Hepatocyte (in vitro differentiated cells): Measurements from ENCODE around the gene RNF182. TPM values are rescaled to one million over a fixed set of nuclear protein-coding genes. Genes with fewer than 3 reads are reported as not detected.

Experiments
- DNase-seq: peaks from one replicate; pipeline ENCODE4 v3.0.0-alpha.2; 2016; ENCODE audit warnings: low spot score
- H2AFZ ChIP-seq: fragments of 200-600 bp; sonication (generic); 2 replicates; pipeline ENCODE4 v1.6.0; 2016; ENCODE audit warnings: antibody characterized with exemption, mild to moderate bottlenecking
- H3K27ac ChIP-seq: fragments of 200-600 bp; sonication (generic); 2 replicates; pipeline ENCODE4 v1.5.1; 2016; ENCODE audit warnings: mild to moderate bottlenecking
- H3K27me3 ChIP-seq: fragments of 200-600 bp; sonication (generic); 2 replicates; pipeline ENCODE4 v1.6.1; 2016
- H3K36me3 ChIP-seq: fragments of 200-600 bp; sonication (generic); replicated peaks from 2 replicates; pipeline ENCODE4 v1.5.1; 2016; ENCODE audit warnings: low read depth; ENCODE audit not compliant: insufficient read depth
- H3K4me1 ChIP-seq: fragments of 200-600 bp; sonication (generic); 2 replicates; pipeline ENCODE4 v1.5.1; 2016; ENCODE audit warnings: mild to moderate bottlenecking, moderate library complexity; ENCODE audit not compliant: insufficient read depth
- H3K4me2 ChIP-seq: fragments of 200-600 bp; sonication (generic); 2 replicates; pipeline ENCODE4 v1.6.0; 2016
- H3K4me3 ChIP-seq: fragments of 200-600 bp; sonication (generic); 2 replicates; pipeline ENCODE4 v1.5.1; 2016; ENCODE audit warnings: mild to moderate bottlenecking
- H3K79me2 ChIP-seq: fragments of 200-600 bp; sonication (generic); 2 replicates; pipeline ENCODE4 v1.6.0; 2017; ENCODE audit warnings: mild to moderate bottlenecking
- H3K9me2 ChIP-seq: fragments of 200-600 bp; sonication (generic); replicated peaks from 2 replicates; pipeline ENCODE4 v1.6.0; 2017; ENCODE audit warnings: mild to moderate bottlenecking; ENCODE audit not compliant: insufficient read depth
- H3K9me3 ChIP-seq: fragments of 200-600 bp; sonication (generic); 2 replicates; pipeline ENCODE4 v1.5.1; 2016; ENCODE audit warnings: low read depth, mild to moderate bottlenecking
- H4K20me1 ChIP-seq: fragments of 200-600 bp; sonication (generic); 2 replicates; pipeline ENCODE4 v1.6.0; 2016; ENCODE audit warnings: mild to moderate bottlenecking; ENCODE audit not compliant: insufficient read depth, poor library complexity, severe bottlenecking
- CTCF ChIP-seq: fragments of 200-600 bp; sonication (generic); IDR thresholded peaks from 2 replicates; pipeline ENCODE4 v1.5.1; 2016; ENCODE audit warnings: antibody characterized with exemption, mild to moderate bottlenecking; ENCODE audit not compliant: poor library complexity
- EZH2 ChIP-seq: fragments of 200-600 bp; sonication (generic); IDR thresholded peaks from 2 replicates; pipeline ENCODE4 v1.6.1; 2016; ENCODE audit warnings: antibody characterized with exemption, mild to moderate bottlenecking, borderline replicate concordance
- EZH2phosphoT487 ChIP-seq: fragments of 200-600 bp; sonication (generic); IDR thresholded peaks from one replicate; pipeline ENCODE4 v1.6.1; 2018; ENCODE audit warnings: antibody characterized with exemption, mild to moderate bottlenecking, low read depth, moderate library complexity; ENCODE audit not compliant: unreplicated experiment, severe bottlenecking
- WGBS: methylation state at CpG from one replicate; pipeline ENCODE4 v1.1.6; 2016; ENCODE audit warnings: low lambda C conversion rate; ENCODE audit errors: missing lambda C conversion rate; 5-methylcytosine and 5-hydroxymethylcytosine counted together
- polyA plus RNA-seq: library from polyadenylated mRNA; unstranded; fragments of >200 nt; fragmentation: Nextera tagmentation; extraction: Ambion mirVana; gene quantifications from 2 replicates; pipeline ENCODE4 v1.2.1, GENCODE V29; 2016
- total RNA-seq: library from RNA; depleted of rRNA; stranded (reverse); fragments of >200 nt; gene quantifications from 2 replicates; pipeline ENCODE4 v1.2.3, GENCODE V29; 2014

RNF182 gene
- total and polyA plus RNA-seq, 2 experiments from 2014 or later = 2.0 TPM; not detected in 1

- TF ChIP-seq CTCF (no peak), EZH2 (no peak), EZH2phosphoT487 (no peak)
- Histone ChIP-seq H3K27me3 (no peaks in the 10 kb centered on the region), H3K9me2 (no peaks in the 10 kb centered on the region), H4K20me1 (no peaks in the 10 kb centered on the region), H3K36me3 (no peaks in the 10 kb centered on the region), H3K79me2 (no peaks in the 10 kb centered on the region), H2AFZ (no peak overlapping the region), H3K9me3 (no peaks in the 10 kb centered on the region), H3K27ac (no peak overlapping the region), H3K4me3 (no peak overlapping the region), H3K4me2 (no peak overlapping the region), H3K4me1 (no peaks in the 10 kb centered on the region)
- WGBS = 83% methylated on average over 5 of the region's 5 CpGs
- DNase-seq = no peak
Observed at GRCh38 chr6:13992417-13993055, 67.8 kb downstream of the RNF182 start.

DNA sequence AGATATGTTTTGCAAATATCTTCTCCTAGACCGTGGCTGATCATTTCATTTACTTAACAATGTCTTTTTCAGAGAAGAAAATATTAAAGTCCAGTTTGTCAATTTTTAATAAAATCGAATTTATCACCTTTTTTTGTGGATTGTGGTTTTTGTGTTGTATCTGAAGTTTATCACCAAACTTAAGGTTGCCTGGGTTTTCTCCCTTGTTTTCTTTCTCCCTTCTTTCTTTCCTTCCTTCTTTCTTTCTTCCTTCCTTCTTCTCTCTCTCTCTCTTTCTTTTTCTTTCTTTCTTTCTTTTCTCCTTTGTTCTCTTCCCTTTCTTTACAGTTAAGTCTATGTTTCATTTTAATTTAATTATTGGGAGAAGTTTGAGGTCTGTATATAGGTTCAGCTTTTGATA, 68.7 kb downstream of the RNF182 start:
- Histone ChIP-seq H3K79me2 (no peaks in the 10 kb centered on the region), H3K9me3 (no peaks in the 10 kb centered on the region), H3K4me3 (no peak overlapping the region), H3K27ac (no peak overlapping the region), H3K27me3 (no peaks in the 10 kb centered on the region), H2AFZ (no peak overlapping the region), H3K36me3 (no peaks in the 10 kb centered on the region), H3K9me2 (no peaks in the 10 kb centered on the region), H4K20me1 (no peaks in the 10 kb centered on the region), H3K4me1 (no peaks in the 10 kb centered on the region), H3K4me2 (no peak overlapping the region)
- no peak for DNase-seq
- TF ChIP-seq EZH2 = no peak
- TF ChIP-seq EZH2phosphoT487 = no peak
- TF ChIP-seq CTCF = no peak
- WGBS = 83% methylated on average over 2 of the region's 2 CpGs

- TF ChIP-seq EZH2phosphoT487 (no peak), EZH2 (no peak), CTCF (no peak)
- DNase-seq = no peak
- H3K9me3 ChIP-seq = no peaks in the 10 kb centered on the region
- H3K79me2 ChIP-seq = no peaks in the 10 kb centered on the region
- H3K4me2 ChIP-seq = no peak overlapping the region
- no peak overlapping the region for H3K27ac ChIP-seq
- no peak overlapping the region for H2AFZ ChIP-seq
- H3K4me3 ChIP-seq = no peak overlapping the region
- H3K36me3 ChIP-seq = no peaks in the 10 kb centered on the region
- no peaks in the 10 kb centered on the region for H3K4me1 ChIP-seq
- no peaks in the 10 kb centered on the region for H4K20me1 ChIP-seq
- no peaks in the 10 kb centered on the region for H3K9me2 ChIP-seq
- 82% methylated on average over 3 of the region's 3 CpGs for WGBS
- no peaks in the 10 kb centered on the region for H3K27me3 ChIP-seq
Observed at GRCh38 chr6:13998356-13998755, 73.6 kb downstream of the RNF182 start.
